Ovary (tissue), 9 donors: ENCODE measurements around the gene ATP10B. TPM values are rescaled to one million over a fixed set of nuclear protein-coding genes. Genes with fewer than 3 reads are reported as not detected.

Experiments used
- DNase-seq, 5 donors: peaks; one replicate each; pipeline ENCODE4 v3.0.0-alpha.2; 2019 to 2020
- H3K27ac ChIP-seq, 2 donors: fragments of 200-600 bp; one replicate each; pipeline versions ENCODE4 v1.5.1 to v1.8.0; 2019 to 2022
- H3K27me3 ChIP-seq: fragments of 200-600 bp; one replicate; pipeline ENCODE4 v1.8.0; 2022
- H3K36me3 ChIP-seq: fragments of 200-600 bp; sonication (generic); one replicate; pipeline ENCODE4 v1.5.1; 2019
- H3K4me1 ChIP-seq: one replicate; pipeline ENCODE4 v1.8.1; 2013; ENCODE audit warnings: mild to moderate bottlenecking, moderate library complexity; ENCODE audit not compliant: insufficient read depth
- H3K4me3 ChIP-seq: fragments of 200-600 bp; sonication (generic); one replicate; pipeline ENCODE4 v1.5.1; 2017
- H3K9me3 ChIP-seq, 2 donors: fragments of 200-600 bp in 1 of 2; sonication (generic) in 1 of 2; one replicate each; pipeline versions ENCODE4 v1.5.1 to v1.8.1; 2013 to 2019; ENCODE audit warnings: mild to moderate bottlenecking in 1 of 2, moderate library complexity in 1 of 2
- EP300 ChIP-seq: sonication (generic); formaldehyde crosslinking; IDR thresholded peaks from one replicate; pipeline ENCODE4 v1.6.1; 2017; ENCODE audit warnings: antibody characterized with exemption
- POLR2A ChIP-seq: fragments of 450-650 bp; IDR thresholded peaks from one replicate; pipeline ENCODE4 v1.6.1; 2017; ENCODE audit warnings: antibody characterized with exemption, mild to moderate bottlenecking, moderate library complexity
- WGBS, 3 donors: extraction: QIAGEN DNeasy Blood & Tissue Kit in 1 of 3; methylation state at CpG; one replicate each; pipeline versions ENCODE4 v1.1.5 to v1.1.7; 2013 to 2017; 5-methylcytosine and 5-hydroxymethylcytosine counted together
- intact Hi-C, 4 donors: fragments of 100-400 bp; cut with DNase I; formaldehyde crosslinking; loops; one replicate each; pipeline versions ENCODE4 v1.11.0 to v1.15.1; 2022 to 2023
- polyA plus RNA-seq, 2 donors: library from polyadenylated mRNA; stranded (reverse); fragments of 200-250 nt in 1 of 2; fragments of 350-450 nt in 1 of 2; fragmentation: Illumina TruSeq in 1 of 2; extraction: RNeasy Lipid Tissue Mini Kit (QIAGEN cat#74804) in 1 of 2; gene quantifications; one replicate each; pipeline ENCODE4 v1.2.3, GENCODE V29; 2013 to 2014
- total RNA-seq, 7 donors: library from RNA; depleted of rRNA in 2 of 7; stranded (reverse); fragments of >200 nt in 2 of 7; fragmentation: NEBNext Ultra II Directional in 3 of 7; extraction: Animal tissue kit (Norgen Biotek cat#: 25700) in 3 of 7; gene quantifications; one replicate each; pipeline versions ENCODE4 v1.1.0 to v1.2.4, GENCODE V29; 2016 to 2023
- TF ChIP-seq, protein P1 (sequence below), 3 donors: fragments of 450-650 bp in 2 of 3; fragments of 200-600 bp in 1 of 3; IDR thresholded peaks; one replicate each; pipeline versions ENCODE4 v1.5.1 to v1.8.0; 2016 to 2022; ENCODE audit warnings: antibody characterized with exemption in 3 of 3, mild to moderate bottlenecking in 1 of 3
- donor health status: DM: no; HTN: no; CAD: no; lungs with moderate emphysema.
- donor health status: DM: no; HTN: no; CAD: no.
- donor health status: Bipolar disorder and iron deficiency.
- donor health status: DM: yes; HTN: yes; CAD: no.
- donor health status: DM: no; HTN: no; CAD: no.
- donor health status: DM: yes; HTN: yes; CAD: no.

ATP10B gene
- total and polyA plus RNA-seq, 9 donors = 0.02 to 19.1 (median 0.34) TPM; not detected in 1

DNA sequence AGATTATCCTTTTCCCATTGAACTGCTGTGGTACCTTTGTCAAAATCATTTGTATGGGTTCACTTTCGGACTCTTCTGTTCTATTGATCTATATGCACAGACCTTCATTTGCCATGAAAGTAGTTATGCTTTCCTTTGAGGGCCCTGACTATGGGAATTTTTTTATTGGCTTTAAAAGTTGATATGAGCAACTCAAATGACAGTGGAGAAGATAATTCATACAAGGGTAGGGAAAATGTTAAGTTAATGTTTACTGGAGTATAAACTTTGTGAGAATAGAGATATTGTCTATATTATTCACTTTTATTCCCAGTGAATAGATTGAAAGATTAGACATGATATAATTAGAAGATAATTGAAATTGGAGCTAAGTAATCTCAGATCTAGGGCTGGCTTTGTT, 94.8 kb downstream of the ATP10B start:
- 33 to 39% (median 39%) methylated on average over 1 of the region's 1 CpG for WGBS, 3 donors
- intact Hi-C loops = no loop called here
- no peak overlapping the region for H3K27ac ChIP-seq
- TF ChIP-seq, protein P1, sequence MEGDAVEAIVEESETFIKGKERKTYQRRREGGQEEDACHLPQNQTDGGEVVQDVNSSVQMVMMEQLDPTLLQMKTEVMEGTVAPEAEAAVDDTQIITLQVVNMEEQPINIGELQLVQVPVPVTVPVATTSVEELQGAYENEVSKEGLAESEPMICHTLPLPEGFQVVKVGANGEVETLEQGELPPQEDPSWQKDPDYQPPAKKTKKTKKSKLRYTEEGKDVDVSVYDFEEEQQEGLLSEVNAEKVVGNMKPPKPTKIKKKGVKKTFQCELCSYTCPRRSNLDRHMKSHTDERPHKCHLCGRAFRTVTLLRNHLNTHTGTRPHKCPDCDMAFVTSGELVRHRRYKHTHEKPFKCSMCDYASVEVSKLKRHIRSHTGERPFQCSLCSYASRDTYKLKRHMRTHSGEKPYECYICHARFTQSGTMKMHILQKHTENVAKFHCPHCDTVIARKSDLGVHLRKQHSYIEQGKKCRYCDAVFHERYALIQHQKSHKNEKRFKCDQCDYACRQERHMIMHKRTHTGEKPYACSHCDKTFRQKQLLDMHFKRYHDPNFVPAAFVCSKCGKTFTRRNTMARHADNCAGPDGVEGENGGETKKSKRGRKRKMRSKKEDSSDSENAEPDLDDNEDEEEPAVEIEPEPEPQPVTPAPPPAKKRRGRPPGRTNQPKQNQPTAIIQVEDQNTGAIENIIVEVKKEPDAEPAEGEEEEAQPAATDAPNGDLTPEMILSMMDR (IDR thresholded peaks at IDR 0.05) = no peak
- TF ChIP-seq EP300 (no peak), POLR2A (no peak)
- H3K36me3 ChIP-seq = no peaks in the 10 kb centered on the region
- no peaks in the 10 kb centered on the region for H3K27me3 ChIP-seq
- DNase-seq = no peak
- H3K4me3 ChIP-seq = no peak overlapping the region
- H3K9me3 ChIP-seq = no peaks in the 10 kb centered on the region
- H3K4me1 ChIP-seq = no peaks in the 10 kb centered on the region

DNA sequence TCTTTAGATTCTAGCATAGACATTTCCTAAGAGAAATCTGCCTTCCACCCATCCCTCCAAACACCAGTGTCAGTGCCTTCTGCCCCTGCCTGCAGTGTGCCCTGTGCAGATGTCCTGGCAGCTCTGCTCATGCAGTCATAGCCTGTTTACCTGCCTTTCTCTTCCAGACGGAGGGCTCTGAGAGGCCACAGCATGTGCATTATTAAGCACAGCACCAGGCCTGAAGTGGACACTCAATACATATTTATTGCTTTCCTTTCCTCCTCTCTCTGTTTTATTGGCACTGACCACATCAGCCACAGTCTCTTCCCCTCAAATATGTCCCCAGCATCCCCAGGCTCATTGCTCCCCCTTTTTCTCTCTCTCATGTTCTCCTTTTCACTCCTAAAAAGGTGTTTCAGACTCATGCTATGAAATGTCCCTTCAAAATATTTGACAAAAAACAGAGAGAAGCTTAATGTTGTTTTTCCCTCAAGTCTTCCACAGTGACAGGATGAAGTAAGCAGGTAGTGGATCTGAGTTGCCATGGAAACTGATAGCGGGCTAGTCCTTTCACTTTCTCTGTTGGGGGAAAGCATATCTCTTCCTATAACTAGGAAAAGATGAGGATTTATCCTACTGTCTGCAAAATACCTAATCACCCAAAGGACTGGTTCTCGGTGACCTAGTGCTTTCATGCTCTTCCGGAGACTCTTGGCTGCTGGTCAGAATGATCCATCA, 100.9 kb downstream of the ATP10B start:
- Histone ChIP-seq H3K36me3 (no peaks in the 10 kb centered on the region), H3K27me3 (no peaks in the 10 kb centered on the region), H3K27ac (no peak overlapping the region), H3K4me3 (no peak overlapping the region), H3K4me1 (no peaks in the 10 kb centered on the region), H3K9me3 (no peaks in the 10 kb centered on the region)
- intact Hi-C loops = no loop called here
- 25 to 37% (median 33%) methylated on average over 4 of the region's 4 CpGs for WGBS, 3 donors
- DNase-seq = no peak
- no peak for TF ChIP-seq EP300
- no peak for TF ChIP-seq POLR2A
- TF ChIP-seq, protein P1 (IDR thresholded peaks at IDR 0.05) = no peak

DNA sequence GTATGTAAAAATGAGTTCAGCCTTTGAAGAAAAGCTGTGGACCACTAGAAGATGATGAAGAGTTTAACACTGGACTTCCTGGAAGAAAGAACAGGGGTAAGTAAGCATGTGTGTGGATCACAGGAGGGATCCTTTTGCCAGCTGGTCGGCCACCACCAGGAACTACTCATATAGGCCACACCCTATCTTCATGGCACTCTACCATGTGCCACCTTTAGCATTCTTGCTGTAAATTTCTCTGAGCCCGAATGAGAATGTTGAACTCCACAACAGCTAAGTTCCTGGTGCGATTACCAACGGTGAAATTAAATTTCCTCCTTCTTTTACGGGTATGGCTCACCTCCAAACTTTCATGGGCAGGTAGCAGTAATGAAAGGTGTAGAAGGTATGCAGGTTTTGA, 102.3 kb downstream of the ATP10B start:
- 82 to 89% (median 83%) methylated on average over 5 of the region's 5 CpGs for WGBS, 3 donors
- Histone ChIP-seq H3K4me1 (no peaks in the 10 kb centered on the region), H3K36me3 (no peaks in the 10 kb centered on the region), H3K27ac (no peak overlapping the region), H3K27me3 (no peaks in the 10 kb centered on the region), H3K4me3 (no peak overlapping the region), H3K9me3 (no peaks in the 10 kb centered on the region)
- TF ChIP-seq, protein P1 (IDR thresholded peaks at IDR 0.05) = no peak
- TF ChIP-seq EP300 (no peak), POLR2A (no peak)
- intact Hi-C loops = no loop called here
- DNase-seq = no peak

DNA sequence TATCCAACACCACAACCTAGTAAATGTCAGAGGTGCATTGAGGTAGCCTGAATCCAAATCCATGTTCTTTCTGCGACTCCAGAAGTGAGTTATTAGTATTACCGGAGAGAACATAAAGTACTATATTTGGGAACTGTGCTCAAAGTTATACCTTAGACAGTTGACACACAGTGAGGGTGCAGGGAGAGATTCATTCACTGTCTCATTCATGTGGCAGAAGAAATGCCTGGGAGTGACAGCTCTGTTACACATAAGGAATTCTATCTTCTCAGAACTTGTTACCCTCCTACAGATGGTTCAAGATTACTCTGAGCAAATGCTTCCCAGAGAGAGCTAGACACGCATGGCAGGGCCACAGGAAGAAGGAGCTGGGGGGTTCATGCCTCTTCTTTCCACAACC, 103.0 kb downstream of the ATP10B start:
- no peak for DNase-seq
- no peaks in the 10 kb centered on the region for H3K9me3 ChIP-seq
- no peaks in the 10 kb centered on the region for H3K27me3 ChIP-seq
- H3K4me3 ChIP-seq = no peak overlapping the region
- no peaks in the 10 kb centered on the region for H3K36me3 ChIP-seq
- no peaks in the 10 kb centered on the region for H3K4me1 ChIP-seq
- intact Hi-C loops = no loop called here
- no peak overlapping the region for H3K27ac ChIP-seq
- 88 to 92% (median 90%) methylated on average over 3 of the region's 3 CpGs for WGBS, 3 donors
- TF ChIP-seq POLR2A (no peak), EP300 (no peak)
- TF ChIP-seq, protein P1 (IDR thresholded peaks at IDR 0.05) = no peak
